Activated B cell treated with CpG ODN at 0.5 μM for 24 hours (primary cell): ENCODE measurements around the gene PLA2R1. TPM values are rescaled to one million over a fixed set of nuclear protein-coding genes. Genes with fewer than 3 reads are reported as not detected.

ENCODE experiments used
- ATAC-seq: fragments of 200-7000 bp; cut with Tn5 transposase; one replicate; pipeline ENCODE4 v1.10.0; 2021; ENCODE audit warnings: low read depth, mild to moderate bottlenecking, moderate library complexity
- CTCF ChIA-PET: fragments of 350-600 bp; sonication (Branson Sonifier 250); formaldehyde crosslinking; loops from one replicate; lab custom pipeline; 2021; ENCODE audit warnings: antibody characterized with exemption; lab: Charles Lee
- POLR2A ChIA-PET: fragments of 350-600 bp; sonication (Branson Sonifier 250); formaldehyde crosslinking; loops from one replicate; lab custom pipeline; 2021; ENCODE audit warnings: antibody characterized with exemption; lab: Charles Lee
- DNase-seq: peaks from one replicate; pipeline ENCODE4 v3.0.0; 2022
- H3K27ac Mint-ChIP-seq: one replicate; pipeline ENCODE4 v1.8.0; 2020; ENCODE audit warnings: mixed read lengths
- H3K27me3 Mint-ChIP-seq: one replicate; pipeline ENCODE4 v1.8.0; 2021; ENCODE audit warnings: mixed read lengths
- H3K36me3 Mint-ChIP-seq: one replicate; pipeline ENCODE4 v1.8.0; 2021; ENCODE audit warnings: low read depth, mixed read lengths
- H3K4me1 Mint-ChIP-seq: one replicate; pipeline ENCODE4 v1.8.0; 2021; ENCODE audit warnings: mixed read lengths
- H3K4me3 Mint-ChIP-seq: one replicate; pipeline ENCODE4 v1.8.0; 2020; ENCODE audit warnings: mild to moderate bottlenecking, mixed read lengths
- H3K9me3 Mint-ChIP-seq: one replicate; pipeline ENCODE4 v1.8.0; 2020; ENCODE audit warnings: mixed read lengths
- CTCF ChIP-seq: fragments of 200-600 bp; IDR thresholded peaks from one replicate; pipeline ENCODE4 v1.8.0; 2022; ENCODE audit warnings: antibody characterized with exemption, mild to moderate bottlenecking
- intact Hi-C: fragments of 100-400 bp; cut with micrococcal nuclease; formaldehyde crosslinking; loops from one replicate; pipeline ENCODE4 v1.15.1; 2024
- total RNA-seq: library from RNA; stranded (reverse); gene quantifications from 2 replicates; pipeline ENCODE4 v1.2.3, GENCODE V29; 2022

PLA2R1 gene
- total RNA-seq, 1 donor from 2014 or later, result not detected

DNA sequence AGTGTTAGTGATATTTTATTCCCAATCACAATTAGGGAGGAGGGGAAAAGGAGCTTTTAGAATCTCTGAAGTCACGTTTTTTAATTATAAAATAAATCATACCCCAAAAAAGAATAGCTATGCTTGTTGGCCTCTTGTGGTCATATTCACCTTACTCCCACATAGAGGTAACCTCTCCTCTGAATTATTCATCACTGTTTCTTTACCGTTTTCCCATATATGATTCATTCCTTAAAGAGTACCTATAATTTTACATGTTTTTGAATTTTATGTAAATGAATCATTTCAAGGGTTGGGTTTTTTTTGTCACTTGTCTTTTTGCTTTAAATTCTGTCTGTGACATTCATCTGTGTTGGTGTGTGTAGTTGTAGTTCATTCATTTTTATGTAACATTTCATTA, 153.8 kb downstream of the PLA2R1 start:
- DNase-seq (no peak), ATAC-seq (no peak)
- intact Hi-C loops, result loop anchor here (10.0 kb wide), 4 partner anchors 496 to 1396 kb away; partner anchors contain the start of genes PSMD14 and WDSUB1
- no peak for TF ChIP-seq CTCF
- Mint-ChIP-seq H3K9me3 (no peaks in the 10 kb centered on the region), H3K4me1 (peaks cover 16% of the 10 kb centered on the region), H3K36me3 (peaks cover 7% of the 10 kb centered on the region), H3K27ac (no peak overlapping the region), H3K27me3 (no peaks in the 10 kb centered on the region), H3K4me3 (no peak overlapping the region)
- ChIA-PET POLR2A (interaction anchor here (1.6 kb wide), 1 partner anchor 13 kb away, joined by 5 read pairs; no protein-coding TSS in a partner anchor), CTCF (interaction anchor here (1.4 kb wide), 1 partner anchor 13 kb away, joined by 3 read pairs; no protein-coding TSS in a partner anchor)

DNA sequence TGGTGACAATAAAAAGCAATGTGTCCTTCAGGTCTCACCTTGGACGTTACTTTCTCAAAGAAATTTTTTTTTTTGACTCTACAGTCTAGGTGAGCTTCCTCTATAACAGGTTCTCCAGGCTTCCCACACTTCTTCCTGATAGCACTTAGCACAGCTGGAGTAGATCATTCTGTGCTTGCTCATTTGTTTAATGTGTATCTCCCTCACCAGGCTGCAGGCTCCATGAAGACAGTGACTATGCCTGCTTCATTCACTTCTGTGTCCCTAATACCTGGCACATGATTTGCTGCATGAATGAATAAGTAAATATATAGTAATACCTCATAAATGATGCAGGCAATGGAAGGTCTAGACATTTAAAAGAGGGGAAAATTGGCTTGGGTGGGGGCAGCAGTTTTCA, 154.5 kb downstream of the PLA2R1 start:
- Mint-ChIP-seq H3K9me3 (no peaks in the 10 kb centered on the region), H3K36me3 (peaks cover 14% of the 10 kb centered on the region), H3K27ac (no peak overlapping the region), H3K27me3 (no peaks in the 10 kb centered on the region), H3K4me3 (no peak overlapping the region), H3K4me1 (peaks cover 23% of the 10 kb centered on the region)
- TF ChIP-seq CTCF, result no peak
- POLR2A ChIA-PET, result interaction anchor here (1.6 kb wide), 1 partner anchor 14 kb away, joined by 5 read pairs; no protein-coding TSS in a partner anchor
- ATAC-seq (no peak), DNase-seq (no peak)
- intact Hi-C loops, result loop anchor here (10.0 kb wide), 4 partner anchors 497 to 1397 kb away; partner anchors contain the start of genes PSMD14 and WDSUB1
- CTCF ChIA-PET, result interaction anchor here (1.3 kb wide), 1 partner anchor 12 kb away, joined by 3 read pairs; no protein-coding TSS in a partner anchor

- ChIA-PET CTCF (interaction anchor here (0.8 to 1.7 kb wide), 3 partner anchors 16 to 31 kb away, joined by 3 to 5 read pairs (median 3); no protein-coding TSS in a partner anchor), POLR2A (interaction anchor here (0.6 to 2.8 kb wide), 3 partner anchors 7 to 27 kb away, joined by 3 to 23 read pairs (median 3); no protein-coding TSS in a partner anchor)
- no peak for ATAC-seq
- TF ChIP-seq CTCF, result no peak
- H3K4me1 Mint-ChIP-seq, result peaks cover 39% of the 10 kb centered on the region
- intact Hi-C loops, result loop anchor here (1.0 to 10.0 kb wide), 7 partner anchors 15 to 1399 kb away; partner anchors contain the start of genes MARCHF7, PSMD14 and WDSUB1
- H3K27me3 Mint-ChIP-seq, result no peaks in the 10 kb centered on the region
- no peak overlapping the region for H3K27ac Mint-ChIP-seq
- DNase-seq, result no peak
- H3K36me3 Mint-ChIP-seq, result peaks cover 31% of the 10 kb centered on the region
- no peaks in the 10 kb centered on the region for H3K9me3 Mint-ChIP-seq
- H3K4me3 Mint-ChIP-seq, result peak overlapping the region; percentile 99
Measured at GRCh38 chr2:159905926-159906714, 156.3 kb downstream of the PLA2R1 start.

DNA sequence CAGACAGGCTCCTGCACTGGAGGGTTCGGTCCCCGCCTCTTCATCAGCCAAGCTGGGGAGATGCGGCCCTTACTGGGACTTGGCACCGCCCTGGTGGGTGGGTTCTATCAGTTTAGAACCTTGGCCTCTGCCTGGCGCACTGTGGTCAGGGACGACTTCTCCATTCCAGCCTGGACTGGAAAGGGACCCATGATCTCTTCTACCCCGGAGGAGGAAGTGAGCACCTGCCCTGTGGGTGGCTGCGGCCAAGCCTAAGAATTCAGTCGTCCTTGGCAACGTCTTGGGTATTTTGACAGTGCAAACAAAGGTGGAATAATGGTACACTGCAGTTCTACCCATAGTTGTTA, 157.5 kb downstream of the PLA2R1 start:
- POLR2A ChIA-PET, result interaction anchor here (0.7 to 2.9 kb wide), 19 partner anchors 8 to 618 kb away, joined by 3 to 40 read pairs (median 5); partner anchors contain the start of genes CD302, MARCHF7 and WDSUB1
- ATAC-seq (peak; percentile 50), DNase-seq (no peak)
- Mint-ChIP-seq H3K27ac (peak overlapping the region; percentile 98), H3K4me1 (peaks cover 51% of the 10 kb centered on the region), H3K27me3 (no peaks in the 10 kb centered on the region), H3K9me3 (no peaks in the 10 kb centered on the region), H3K4me3 (peak overlapping the region; percentile 99), H3K36me3 (peaks cover 35% of the 10 kb centered on the region)
- intact Hi-C loops, result loop anchor here (1.0 to 10.0 kb wide), 9 partner anchors 16 to 1400 kb away; partner anchors contain the start of genes MARCHF7, PSMD14 and WDSUB1
- CTCF ChIA-PET, result interaction anchor here (1.0 kb wide), 1 partner anchor 9 kb away, joined by 3 read pairs; no protein-coding TSS in a partner anchor
- no peak for TF ChIP-seq CTCF
